Sigmoid colon (tissue), 7 donors: ENCODE data around the gene TECPR2. TPM values are rescaled to one million over a fixed set of nuclear protein-coding genes. Genes with fewer than 3 reads are reported as not detected.
A peak's percentile ranks its signal among the peaks of the same experiment; 100 is the strongest.

Source experiments
- DNase-seq: peaks from one replicate; pipeline ENCODE4 v3.0.0-alpha.2; 2019
- H3K27ac ChIP-seq, 4 donors: fragments of 200-600 bp; sonication (generic); one replicate each; pipeline ENCODE4 v1.5.1; 2016 to 2019; ENCODE audit warnings: mild to moderate bottlenecking in 1 of 4
- H3K27me3 ChIP-seq, 3 donors: fragments of 200-600 bp; sonication (generic); one replicate each; pipeline ENCODE4 v1.5.1; 2019; ENCODE audit warnings: mild to moderate bottlenecking in 1 of 3
- H3K36me3 ChIP-seq, 4 donors: fragments of 200-600 bp; sonication (generic); one replicate each; pipeline ENCODE4 v1.5.1; 2016 to 2019
- H3K4me1 ChIP-seq, 4 donors: fragments of 200-600 bp; sonication (generic); one replicate each; pipeline ENCODE4 v1.5.1; 2017 to 2019
- H3K4me3 ChIP-seq, 4 donors: fragments of 200-600 bp; sonication (generic); one replicate each; pipeline ENCODE4 v1.5.1; 2017 to 2019; ENCODE audit warnings: mild to moderate bottlenecking in 2 of 4, moderate library complexity in 1 of 4
- H3K9me3 ChIP-seq, 4 donors: fragments of 200-600 bp in 3 of 4; sonication (generic) in 3 of 4; one replicate each; pipeline versions ENCODE4 v1.5.1 to v1.6.1; 2013 to 2019
- CTCF ChIP-seq, 4 experiments: fragments of 450-650 bp in 3 of 4; fragments of 200-600 bp in 1 of 4; IDR thresholded peaks; one replicate each; pipeline ENCODE4 v1.5.1; 2016 to 2019; ENCODE audit warnings: antibody characterized with exemption in 4 of 4, mild to moderate bottlenecking in 3 of 4, moderate library complexity in 2 of 4
- EP300 ChIP-seq, 4 donors: sonication (generic); formaldehyde crosslinking; IDR thresholded peaks; one replicate each; pipeline ENCODE4 v1.6.1; 2017; ENCODE audit warnings: antibody characterized with exemption in 4 of 4
- POLR2A ChIP-seq, 2 donors: fragments of 450-650 bp; IDR thresholded peaks; one replicate each; pipeline ENCODE4 v1.6.1; 2016; ENCODE audit warnings: antibody characterized with exemption in 2 of 2, mild to moderate bottlenecking in 2 of 2, moderate library complexity in 2 of 2
- POLR2AphosphoS5 ChIP-seq, 4 donors: sonication (generic); formaldehyde crosslinking; IDR thresholded peaks; one replicate each; pipeline ENCODE4 v1.6.1; 2017; ENCODE audit warnings: antibody characterized with exemption in 4 of 4
- WGBS, 2 donors: extraction: QIAGEN DNeasy Blood & Tissue Kit; methylation state at CpG; one replicate each; pipeline ENCODE4 v1.1.7; 2013; 5-methylcytosine and 5-hydroxymethylcytosine counted together
- intact Hi-C: fragments of 100-400 bp; cut with DNase I; formaldehyde crosslinking; loops from one replicate; pipeline ENCODE4 v1.15.1; 2023
- polyA plus RNA-seq, 3 donors: library from polyadenylated mRNA; stranded (reverse); fragments of 200-250 nt; gene quantifications; one replicate each; pipeline ENCODE4 v1.2.3, GENCODE V29; 2013
- total RNA-seq, 4 donors: library from RNA; depleted of rRNA; stranded (reverse); fragments of >200 nt; gene quantifications; one replicate each; pipeline ENCODE4 v1.1.0, GENCODE V29; 2016
- donor health status: healthy with polysubstance abuse.
- donor health status: Bipolar disorder and iron deficiency.
- donor health status: healthy.

TECPR2 gene
- total and polyA plus RNA-seq, 7 donors = 2.1 to 51.0 (median 15.3) TPM

GRCh38 chr14:102464006-102464405, 101.3 kb downstream of the TECPR2 start:
- no peak for DNase-seq
- no peaks in the 10 kb centered on the region for H3K4me1 ChIP-seq
- no peak overlapping the region for H3K27ac ChIP-seq
- 93 to 97% methylated on average over 4 of the region's 4 CpGs for WGBS, 2 donors
- H3K36me3 ChIP-seq = peaks cover 0 to 47% (median 15%) of the 10 kb centered on the region in 4 donors
- no peaks in the 10 kb centered on the region for H3K27me3 ChIP-seq
- H3K4me3 ChIP-seq = no peak overlapping the region
- no peaks in the 10 kb centered on the region for H3K9me3 ChIP-seq
- TF ChIP-seq EP300 (IDR thresholded peaks at IDR 0.05) (no peak), CTCF (IDR thresholded peaks at IDR 0.05) (no peak)
- intact Hi-C loops = no loop called here

GRCh38 chr14:102464846-102465341, 102.2 kb downstream of the TECPR2 start:
- H3K36me3 ChIP-seq = peaks cover 0 to 38% (median 13%) of the 10 kb centered on the region in 4 donors
- no peaks in the 10 kb centered on the region for H3K9me3 ChIP-seq
- no peak overlapping the region for H3K4me3 ChIP-seq
- TF ChIP-seq POLR2AphosphoS5 (IDR thresholded peaks at IDR 0.05) = no peak
- TF ChIP-seq EP300 (IDR thresholded peaks at IDR 0.05) = no peak
- no peak for TF ChIP-seq POLR2A (IDR thresholded peaks at IDR 0.05)
- no peak for TF ChIP-seq CTCF (IDR thresholded peaks at IDR 0.05)
- no peak overlapping the region for H3K27ac ChIP-seq
- peaks cover 0 to 6% (median 0%) of the 10 kb centered on the region in 4 donors for H3K4me1 ChIP-seq
- no peak for DNase-seq
- H3K27me3 ChIP-seq = no peaks in the 10 kb centered on the region
- 24 to 73% methylated on average over 6 of the region's 6 CpGs for WGBS, 2 donors
- intact Hi-C loops = no loop called here

GRCh38 chr14:102469261-102469660, 106.5 kb downstream of the TECPR2 start:
- DNase-seq = no peak
- no peaks in the 10 kb centered on the region for H3K9me3 ChIP-seq
- H3K27ac ChIP-seq = peak overlapping the region in 1 of 4 donors; percentile 44
- intact Hi-C loops = no loop called here
- no peak for TF ChIP-seq POLR2A (IDR thresholded peaks at IDR 0.05)
- no peak for TF ChIP-seq POLR2AphosphoS5 (IDR thresholded peaks at IDR 0.05)
- TF ChIP-seq CTCF (IDR thresholded peaks at IDR 0.05) = no peak
- TF ChIP-seq EP300 (IDR thresholded peaks at IDR 0.05) = no peak
- peaks cover 0 to 32% (median 11%) of the 10 kb centered on the region in 4 donors for H3K36me3 ChIP-seq
- no peak overlapping the region for H3K4me3 ChIP-seq
- no peaks in the 10 kb centered on the region for H3K27me3 ChIP-seq
- H3K4me1 ChIP-seq = peaks cover 0 to 14% (median 6%) of the 10 kb centered on the region in 4 donors
- WGBS, 2 donors = 89 to 92% methylated on average over 1 of the region's 1 CpG

GRCh38 chr14:102471921-102472790, 109.4 kb downstream of the TECPR2 start:
- Histone ChIP-seq H3K27ac (peak overlapping the region in 2 of 4 donors; percentile 52 to 63), H3K36me3 (peaks cover 0 to 3% (median 0%) of the 10 kb centered on the region in 4 donors), H3K9me3 (no peaks in the 10 kb centered on the region), H3K4me1 (peaks cover 0 to 23% (median 8%) of the 10 kb centered on the region in 4 donors), H3K27me3 (no peaks in the 10 kb centered on the region), H3K4me3 (no peak overlapping the region)
- intact Hi-C loops = no loop called here
- no peak for DNase-seq
- WGBS, 2 donors = 67 to 77% methylated on average over 8 of the region's 8 CpGs
- no peak for TF ChIP-seq POLR2AphosphoS5 (IDR thresholded peaks at IDR 0.05)

- Histone ChIP-seq H3K4me1 (peaks cover 0 to 23% (median 8%) of the 10 kb centered on the region in 4 donors), H3K36me3 (no peaks in the 10 kb centered on the region), H3K9me3 (no peaks in the 10 kb centered on the region), H3K27ac (peak overlapping the region in 2 of 4 donors; percentile 52 to 63), H3K27me3 (no peaks in the 10 kb centered on the region), H3K4me3 (no peak overlapping the region)
- intact Hi-C loops = no loop called here
- WGBS, 2 donors = 47 to 83% methylated on average over 9 of the region's 9 CpGs
- TF ChIP-seq POLR2A (IDR thresholded peaks at IDR 0.05) = no peak
- TF ChIP-seq POLR2AphosphoS5 (IDR thresholded peaks at IDR 0.05) = no peak
- TF ChIP-seq EP300 (IDR thresholded peaks at IDR 0.05) = no peak
- TF ChIP-seq CTCF (IDR thresholded peaks at IDR 0.05) = no peak
- DNase-seq = peak; percentile 68
Measured at GRCh38 chr14:102472791-102473150, 110.0 kb downstream of the TECPR2 start.
